SH-SY5Y (cell line): ENCODE measurements around the gene PTK6.

Experiments used
- GATA2 ChIP-seq: IDR thresholded peaks from 2 replicates; pipeline ENCODE4 v1.6.1; 2011; ENCODE audit warnings: mild to moderate bottlenecking, low read depth, low read length
- GATA3 ChIP-seq: IDR thresholded peaks from 2 replicates; pipeline ENCODE4 v1.6.1; 2011; ENCODE audit warnings: low read depth, mild to moderate bottlenecking, low read length, moderate library complexity

GRCh38 chr20:63531686-63532448 lies 5.3 kb downstream of the PTK6 start:
- no peak for TF ChIP-seq GATA2
- no peak for TF ChIP-seq GATA3
